Measurements from ENCODE around the gene IL5.

- TF ChIP-seq CTCF (IDR thresholded peaks at IDR 0.05) (no peak), EZH2 (IDR thresholded peaks at IDR 0.05; ENCODE audit: borderline replicate concordance, insufficient read depth, low read depth, low read length, poor library complexity, severe bottlenecking) (no peak)
Measured at GRCh38 chr5:132589467-132589866, 46.1 kb upstream of the IL5 start.

All from B cell (primary cell).